SK-N-SH (cell line): ENCODE measurements around the gene C16orf74. TPM values are rescaled to one million over a fixed set of nuclear protein-coding genes. Genes with fewer than 3 reads are reported as not detected.

Experiments
- CTCF ChIA-PET: fragments of 300-600, 350-600 bp; formaldehyde crosslinking; extraction: SDS; loops from one replicate; lab custom pipeline; 2021; lab: Yijun Ruan, JAX
- POLR2A ChIA-PET: fragments of 350-600 bp; sonication (Branson Sonifier 250); formaldehyde crosslinking; extraction: SDS; loops from one replicate; lab custom pipeline; 2020; ENCODE audit warnings: antibody characterized with exemption, inconsistent platforms; lab: Yijun Ruan, JAX
- DNase-seq: peaks from one replicate; pipeline ENCODE4 v3.0.0; 2012
- H2AFZ ChIP-seq: fragments of 200-600 bp; sonication (generic); 2 replicates; pipeline ENCODE4 v1.8.1; 2016; ENCODE audit warnings: antibody characterized with exemption, mild to moderate bottlenecking, low read depth
- H3F3A ChIP-seq: fragments of 200-600 bp; sonication (generic); replicated peaks from 2 replicates; pipeline ENCODE3; 2016; ENCODE audit warnings: antibody characterized with exemption, mild to moderate bottlenecking; ENCODE audit not compliant: insufficient read depth
- H3K27ac ChIP-seq, 2 experiments: fragments of 200-500 bp in 1 of 2; fragments of 200-600 bp in 1 of 2; sonication (Bioruptor generic) in 1 of 2; sonication (generic), shearing (Covaris generic) in 1 of 2; 2 replicates each; pipeline versions ENCODE4 v1.5.1 to v1.6.1; 2014 to 2016; ENCODE audit warnings: low read depth in 2 of 2, inconsistent platforms in 1 of 2, low read length in 1 of 2, mild to moderate bottlenecking in 1 of 2, mixed read lengths in 1 of 2
- H3K27me3 ChIP-seq: fragments of 200-600 bp; sonication (generic), shearing (Covaris generic); 2 replicates; pipeline ENCODE4 v1.6.1; 2016; ENCODE audit warnings: mixed run types; ENCODE audit not compliant: insufficient read depth
- H3K36me3 ChIP-seq, 2 experiments: fragments of 200-500 bp in 1 of 2; fragments of 200-600 bp in 1 of 2; sonication (Bioruptor generic) in 1 of 2; sonication (generic) in 1 of 2; replicated peaks in 1 of 2; 2 replicates each; pipeline versions ENCODE3 to v1.5.1; 2014 to 2016; ENCODE audit warnings: low read length in 1 of 2, mild to moderate bottlenecking in 1 of 2; ENCODE audit not compliant: insufficient read depth in 2 of 2, control insufficient read depth in 1 of 2
- H3K4me1 ChIP-seq, 2 experiments: fragments of 200-500 bp in 1 of 2; fragments of 200-600 bp in 1 of 2; sonication (Bioruptor generic) in 1 of 2; sonication (generic), shearing (Covaris generic) in 1 of 2; 2 replicates each; pipeline versions ENCODE4 v1.5.1 to v1.6.1; 2014 to 2016; ENCODE audit warnings: low read depth in 1 of 2, low read length in 1 of 2, mixed run types in 1 of 2; ENCODE audit not compliant: insufficient read depth in 2 of 2, control insufficient read depth in 1 of 2
- H3K4me2 ChIP-seq: fragments of 200-600 bp; sonication (generic), shearing (Covaris generic); 2 replicates; pipeline ENCODE4 v1.6.1; 2017; ENCODE audit warnings: mixed run types
- H3K4me3 ChIP-seq, 2 experiments: fragments of 200-500 bp in 1 of 2; fragments of 200-600 bp in 1 of 2; sonication (Bioruptor generic) in 1 of 2; sonication (generic), shearing (Covaris generic) in 1 of 2; 2 replicates each; pipeline versions ENCODE4 v1.5.1 to v1.8.1; 2014 to 2016; ENCODE audit warnings: low read depth in 2 of 2, inconsistent platforms in 1 of 2, low read length in 1 of 2, mild to moderate bottlenecking in 1 of 2, mixed read lengths in 1 of 2, moderate library complexity in 1 of 2
- H3K79me2 ChIP-seq: fragments of 200-600 bp; sonication (generic); 2 replicates; pipeline ENCODE4 v1.8.1; 2017; ENCODE audit warnings: mild to moderate bottlenecking; ENCODE audit not compliant: insufficient read depth
- H3K9ac ChIP-seq: fragments of 200-600 bp; sonication (generic); 2 replicates; pipeline ENCODE4 v1.6.1; 2017; ENCODE audit warnings: mixed run types
- H3K9me2 ChIP-seq: fragments of 200-600 bp; sonication (generic); 2 replicates; pipeline ENCODE4 v1.6.1; 2017; ENCODE audit warnings: mixed run types
- H3K9me3 ChIP-seq: fragments of 200-600 bp; sonication (generic); 2 replicates; pipeline ENCODE4 v1.6.1; 2017; ENCODE audit warnings: mixed run types, mild to moderate bottlenecking, moderate library complexity
- H4K20me1 ChIP-seq: fragments of 200-600 bp; sonication (generic); 2 replicates; pipeline ENCODE4 v1.6.1; 2017; ENCODE audit warnings: mild to moderate bottlenecking, mixed run types; ENCODE audit not compliant: insufficient read depth
- EZH2phosphoT487 ChIP-seq: fragments of 200-600 bp; sonication (generic); IDR thresholded peaks from 2 replicates; pipeline ENCODE4 v1.6.1; 2017; ENCODE audit warnings: low read depth, mixed run types, mild to moderate bottlenecking, antibody characterized with exemption, moderate library complexity, borderline replicate concordance
- MAX ChIP-seq: IDR thresholded peaks from 2 replicates; pipeline ENCODE4 v1.4.0; 2012; ENCODE audit warnings: low read depth
- MEF2A ChIP-seq: IDR thresholded peaks from 2 replicates; pipeline ENCODE4 v1.4.0; 2012; ENCODE audit warnings: low read depth, borderline replicate concordance
- MXI1 ChIP-seq: IDR thresholded peaks from 2 replicates; pipeline ENCODE4 v1.6.1; 2012; ENCODE audit warnings: mild to moderate bottlenecking, low read depth, low read length, improper control_type of control experiment
- NFIC ChIP-seq: IDR thresholded peaks from 2 replicates; pipeline ENCODE4 v1.4.0; 2012; ENCODE audit warnings: borderline replicate concordance
- NRF1 ChIP-seq: IDR thresholded peaks from 2 replicates; pipeline ENCODE4 v1.6.1; 2012; ENCODE audit warnings: low read depth, mild to moderate bottlenecking, low read length
- PBX3 ChIP-seq: IDR thresholded peaks from 2 replicates; pipeline ENCODE4; 2012
- RAD21 ChIP-seq: IDR thresholded peaks from 2 replicates; pipeline ENCODE4 v1.6.1; 2012; ENCODE audit warnings: mild to moderate bottlenecking, low read length
- RCOR1 ChIP-seq: fragments of 150-350 bp; IDR thresholded peaks from 2 replicates; pipeline ENCODE4 v1.6.1; 2017; ENCODE audit warnings: antibody characterized with exemption, low read length
- REST ChIP-seq: IDR thresholded peaks from 2 replicates; pipeline ENCODE4 v1.6.1; 2012; ENCODE audit warnings: mild to moderate bottlenecking, low read depth, low read length, moderate library complexity
- RFX5 ChIP-seq: IDR thresholded peaks from 2 replicates; pipeline ENCODE4 v1.6.1; 2012; ENCODE audit warnings: mild to moderate bottlenecking, improper control_type of control experiment, low read length
- SMC3 ChIP-seq: IDR thresholded peaks from 2 replicates; pipeline ENCODE4 v1.6.1; 2012; ENCODE audit warnings: low read depth, low read length, improper control_type of control experiment
- TAF1 ChIP-seq: IDR thresholded peaks from 2 replicates; pipeline ENCODE4 v1.6.1; 2012; ENCODE audit warnings: low read depth, mild to moderate bottlenecking, low read length, moderate library complexity, borderline replicate concordance
- TCF12 ChIP-seq: IDR thresholded peaks from 2 replicates; pipeline ENCODE4 v1.4.0; 2012
- TEAD4 ChIP-seq: IDR thresholded peaks from 2 replicates; pipeline ENCODE4 v1.4.0; 2012; ENCODE audit warnings: mild to moderate bottlenecking, borderline replicate concordance; ENCODE audit not compliant: insufficient read depth
- WGBS: methylation state at CpG from one replicate; pipeline ENCODE4 v1.1.6; 2017; ENCODE audit warnings: low lambda C conversion rate; 5-methylcytosine and 5-hydroxymethylcytosine counted together
- polyA plus RNA-seq, 3 experiments: library from polyadenylated mRNA; depleted of rRNA; stranded (reverse); fragments of >200 nt; gene quantifications; 2 replicates each; pipeline ENCODE4 v1.2.3, GENCODE V29; 2012

Gene C16orf74
- polyA plus RNA-seq, 1 of the 3 experiments (the other 2 are of a cell fraction), result 27.2 TPM

- Histone ChIP-seq H3K27me3 (no peaks in the 10 kb centered on the region), H3K4me2 (no peak overlapping the region), H3K9me2 (no peaks in the 10 kb centered on the region), H3K79me2 (peaks cover 18% of the 10 kb centered on the region; the same call in 1 of the 2 replicates), H3K27ac (no peak overlapping the region), H3K9ac (no peak overlapping the region), H4K20me1 (peaks cover 15% of the 10 kb centered on the region; the same call in 1 of the 2 replicates), H3F3A (peaks cover 21% of the 10 kb centered on the region), H3K4me1 (no peaks in the 10 kb centered on the region), H3K9me3 (no peaks in the 10 kb centered on the region), H3K4me3 (no peak overlapping the region), H3K36me3 (peaks cover 25 to 44% of the 10 kb centered on the region in 2 experiments), H2AFZ (no peak overlapping the region)
- no peak for DNase-seq
- TF ChIP-seq SMC3 (no peak), RAD21 (no peak)
- ChIA-PET CTCF (no interaction called here), POLR2A (no interaction called here)
- WGBS, result 86% methylated on average over 10 of the region's 10 CpGs
These were observed 30.3 kb upstream of the C16orf74 start for GRCh38 chr16:85781156-85781555.

DNA sequence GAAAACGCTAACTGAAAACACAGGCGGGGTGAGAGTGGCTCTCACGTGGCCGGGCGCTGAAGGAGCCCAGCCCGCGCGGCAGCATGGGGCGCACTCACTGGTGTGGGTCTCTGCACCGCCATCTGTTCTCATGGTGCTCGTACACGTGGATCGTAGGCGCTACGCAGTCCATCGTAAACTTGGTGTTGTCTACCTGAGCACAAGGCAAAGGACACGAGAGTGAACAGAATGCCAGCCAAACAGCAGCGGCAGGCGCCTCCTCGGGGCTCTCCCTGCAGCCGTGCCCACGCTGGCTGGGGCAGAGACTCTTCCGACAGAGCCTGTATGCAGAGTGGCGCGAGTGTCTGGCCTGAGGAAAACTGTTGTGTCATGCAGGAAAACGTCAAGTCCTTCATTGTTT, 29.4 kb upstream of the C16orf74 start:
- Histone ChIP-seq H2AFZ (no peak overlapping the region), H3K9me2 (no peaks in the 10 kb centered on the region), H3K27me3 (no peaks in the 10 kb centered on the region), H3K4me2 (no peak overlapping the region), H3K9ac (no peak overlapping the region), H3F3A (peaks cover 21% of the 10 kb centered on the region), H4K20me1 (0 out of 2 replicates have a peak, but pooled peaks cover 7% of the 10 kb centered on the region), H3K27ac (no peak overlapping the region), H3K4me3 (no peak overlapping the region), H3K4me1 (no peaks in the 10 kb centered on the region), H3K79me2 (peaks cover 10% of the 10 kb centered on the region; the same call in 1 of the 2 replicates), H3K36me3 (peaks cover 19 to 38% of the 10 kb centered on the region in 2 experiments), H3K9me3 (no peaks in the 10 kb centered on the region)
- no peak for DNase-seq
- ChIA-PET POLR2A (no interaction called here), CTCF (no interaction called here)
- 91% methylated on average over 20 of the region's 26 CpGs for WGBS
- TF ChIP-seq PBX3, result no peak
- no peak for TF ChIP-seq TEAD4

- WGBS, result 93% methylated on average over 10 of the region's 12 CpGs
- peaks cover 21% of the 10 kb centered on the region for H3F3A ChIP-seq
- H3K4me3 ChIP-seq, result no peak overlapping the region
- no peaks in the 10 kb centered on the region for H3K4me1 ChIP-seq
- H2AFZ ChIP-seq, result no peak overlapping the region
- no peak overlapping the region for H3K4me2 ChIP-seq
- H4K20me1 ChIP-seq, result 0 out of 2 replicates have a peak, but pooled peaks cover 7% of the 10 kb centered on the region
- H3K9ac ChIP-seq, result no peak overlapping the region
- no peaks in the 10 kb centered on the region for H3K27me3 ChIP-seq
- peaks cover 19 to 38% of the 10 kb centered on the region in 2 experiments for H3K36me3 ChIP-seq
- H3K9me2 ChIP-seq, result no peaks in the 10 kb centered on the region
- H3K79me2 ChIP-seq, result no peaks in the 10 kb centered on the region
- H3K27ac ChIP-seq, result no peak overlapping the region
- H3K9me3 ChIP-seq, result no peaks in the 10 kb centered on the region
- DNase-seq, result no peak
- ChIA-PET POLR2A (no interaction called here), CTCF (interaction anchor here (1.1 to 1.6 kb wide), 2 partner anchors 27 to 43 kb away, joined by 3 to 4 read pairs; no protein-coding TSS in a partner anchor)
- TF ChIP-seq RCOR1, result no peak
- no peak for TF ChIP-seq MEF2A
- TF ChIP-seq REST, result no peak
- TF ChIP-seq MAX, result no peak
- no peak for TF ChIP-seq EZH2phosphoT487
- no peak for TF ChIP-seq NRF1
- no peak for TF ChIP-seq PBX3
- no peak for TF ChIP-seq RFX5
- no peak for TF ChIP-seq TAF1
- TF ChIP-seq MXI1, result no peak
- TF ChIP-seq TCF12, result no peak
- no peak for TF ChIP-seq NFIC
These were observed 28.0 kb upstream of the C16orf74 start for GRCh38 chr16:85778873-85779272.
